ENCODE measurements around the gene IGF2BP2. TPM values are rescaled to one million over a fixed set of nuclear protein-coding genes. Genes with fewer than 3 reads are reported as not detected.

The IGF2BP2 gene
- total and polyA plus RNA-seq, 2 of the 8 experiments (the other 6 are each of a cell fraction or from before 2014, with no cell fraction given): 7.4 to 121 TPM

GRCh38 chr3:185663929-185664328 lies 160.9 kb downstream of the IGF2BP2 start (continued):
- TF ChIP-seq ATF3 (IDR thresholded peaks at IDR 0.05; ENCODE audit: insufficient read depth, low read depth, low read length): no peak
- TF ChIP-seq SP4 (IDR thresholded peaks at IDR 0.05; ENCODE audit: low read length): no peak
- no peak for TF ChIP-seq TAF1 (IDR thresholded peaks at IDR 0.05; ENCODE audit: low read depth, low read length)
- no peak for TF ChIP-seq MAFK (IDR thresholded peaks at IDR 0.05; ENCODE audit: low read depth, low read length)
- no peak for TF ChIP-seq SRF (IDR thresholded peaks at IDR 0.05; ENCODE audit: low read depth, low read length)
- TF ChIP-seq E2F6 (IDR thresholded peaks at IDR 0.05): no peak
- TF ChIP-seq CBX5 (IDR thresholded peaks at IDR 0.05; ENCODE audit: low read depth, low read length): no peak
- no peak for TF ChIP-seq CHD7 (IDR thresholded peaks at IDR 0.05; ENCODE audit: insufficient replicate concordance, low read length)
- TF ChIP-seq HDAC2 (IDR thresholded peaks at IDR 0.05; ENCODE audit: borderline replicate concordance in 1 of 2, low read depth in 2 of 2, low read length in 2 of 2): no peak
- TF ChIP-seq TAF7 (optimal IDR thresholded peaks at IDR 0.05; ENCODE audit: borderline replicate concordance, low read depth, low read length): no peak

Data from H1 (cell line).